ENCODE measurements around the gene RAP1GAP.

DNA sequence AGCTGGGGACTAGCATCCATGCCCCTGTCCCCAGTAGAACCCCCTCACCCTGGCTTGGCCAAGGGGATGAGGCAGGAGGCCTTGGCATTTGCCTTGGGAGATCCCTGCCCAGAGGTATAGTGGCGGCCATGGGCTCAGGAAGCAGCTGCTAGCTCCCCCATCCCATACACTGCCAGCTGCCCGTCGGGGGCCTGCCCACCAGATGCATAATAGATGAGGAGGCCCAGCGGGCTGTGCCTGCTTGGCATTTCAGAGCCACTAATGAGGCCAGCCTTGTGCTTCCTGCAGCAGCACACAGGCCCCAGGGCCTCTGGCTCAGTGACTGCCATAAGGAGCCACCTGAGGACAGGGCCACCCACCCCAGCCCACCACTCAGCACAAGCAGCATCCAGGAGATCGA lies 23.6 kb downstream of the RAP1GAP start:
- TF ChIP-seq POLR2A (IDR thresholded peaks at IDR 0.05) (no peak), POLR2AphosphoS5 (IDR thresholded peaks at IDR 0.05; ENCODE audit: insufficient read depth in 1 of 2, low read depth in 1 of 2) (no peak)
- TF ChIP-seq, protein P1, sequence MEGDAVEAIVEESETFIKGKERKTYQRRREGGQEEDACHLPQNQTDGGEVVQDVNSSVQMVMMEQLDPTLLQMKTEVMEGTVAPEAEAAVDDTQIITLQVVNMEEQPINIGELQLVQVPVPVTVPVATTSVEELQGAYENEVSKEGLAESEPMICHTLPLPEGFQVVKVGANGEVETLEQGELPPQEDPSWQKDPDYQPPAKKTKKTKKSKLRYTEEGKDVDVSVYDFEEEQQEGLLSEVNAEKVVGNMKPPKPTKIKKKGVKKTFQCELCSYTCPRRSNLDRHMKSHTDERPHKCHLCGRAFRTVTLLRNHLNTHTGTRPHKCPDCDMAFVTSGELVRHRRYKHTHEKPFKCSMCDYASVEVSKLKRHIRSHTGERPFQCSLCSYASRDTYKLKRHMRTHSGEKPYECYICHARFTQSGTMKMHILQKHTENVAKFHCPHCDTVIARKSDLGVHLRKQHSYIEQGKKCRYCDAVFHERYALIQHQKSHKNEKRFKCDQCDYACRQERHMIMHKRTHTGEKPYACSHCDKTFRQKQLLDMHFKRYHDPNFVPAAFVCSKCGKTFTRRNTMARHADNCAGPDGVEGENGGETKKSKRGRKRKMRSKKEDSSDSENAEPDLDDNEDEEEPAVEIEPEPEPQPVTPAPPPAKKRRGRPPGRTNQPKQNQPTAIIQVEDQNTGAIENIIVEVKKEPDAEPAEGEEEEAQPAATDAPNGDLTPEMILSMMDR (IDR thresholded peaks at IDR 0.05): no peak

All from vagina (tissue), 2 donors.